Measurements from ENCODE around the gene GREB1.
A peak's percentile ranks its signal among the peaks of the same experiment; 100 is the strongest.

The GREB1 gene

GRCh38 chr2:11533278-11534070 lies at the start of gene GREB1:
GREB1 (plus strand) TSS chr2:11534045; CDS start chr2:11556615, 22,570 bp downstream.
- no peak for DNase-seq

GRCh38 chr2:11488809-11489208 lies 45.0 kb upstream of the GREB1 start:
- no peak for DNase-seq

- no peak for DNase-seq
Observed at GRCh38 chr2:11490194-11490593, 43.7 kb upstream of the GREB1 start.

- DNase-seq, result no peak
Observed at GRCh38 chr2:11491348-11491933, 42.4 kb upstream of the GREB1 start.

- no peak for DNase-seq
Observed at GRCh38 chr2:11492244-11492643, 41.6 kb upstream of the GREB1 start.

GRCh38 chr2:11492720-11493119 lies 41.1 kb upstream of the GREB1 start:
- DNase-seq, result no peak

GRCh38 chr2:11493282-11493681 lies 40.6 kb upstream of the GREB1 start:
- DNase-seq, result no peak

GRCh38 chr2:11494310-11494709 lies 39.5 kb upstream of the GREB1 start:
- DNase-seq, result no peak

GRCh38 chr2:11495844-11496681 lies 37.8 kb upstream of the GREB1 start:
- no peak for DNase-seq

- no peak for DNase-seq
Observed at GRCh38 chr2:11498543-11499034, 35.3 kb upstream of the GREB1 start.

GRCh38 chr2:11499081-11499743 lies 34.6 kb upstream of the GREB1 start:
- no peak for DNase-seq

GRCh38 chr2:11500702-11501303 lies 33.0 kb upstream of the GREB1 start:
- no peak for DNase-seq

GRCh38 chr2:11502740-11503292 lies 31.0 kb upstream of the GREB1 start:
- no peak for DNase-seq

- DNase-seq, result no peak
Observed at GRCh38 chr2:11503354-11503927, 30.4 kb upstream of the GREB1 start.

- DNase-seq, result peak in 1 of 2 experiments; percentile 22
Observed at GRCh38 chr2:11505652-11506610, 27.9 kb upstream of the GREB1 start.

- no peak for DNase-seq
Observed at GRCh38 chr2:11506611-11506969, 27.3 kb upstream of the GREB1 start.

GRCh38 chr2:11507517-11507916 lies 26.3 kb upstream of the GREB1 start:
- DNase-seq, result no peak

GRCh38 chr2:11508279-11508678 lies 25.6 kb upstream of the GREB1 start:
- no peak for DNase-seq

GRCh38 chr2:11509657-11510360 lies 24.0 kb upstream of the GREB1 start:
- DNase-seq, result no peak

- no peak for DNase-seq
Observed at GRCh38 chr2:11512431-11512830, 21.4 kb upstream of the GREB1 start.

All from SW 1271 (cell line).